A673 (cell line): ENCODE data around the gene CASQ2.

Experiments used
- CTCF ChIP-seq: fragments of 300-800, 200-600 bp; sonication (generic); conservative IDR thresholded peaks from 2 replicates; pipeline ENCODE4 v1.5.1; 2017; ENCODE audit warnings: low read depth, mild to moderate bottlenecking, antibody characterized with exemption, low read length, moderate library complexity, mixed read lengths
- EZH2 ChIP-seq: fragments of 200-600 bp; sonication (generic); IDR thresholded peaks from 2 replicates; pipeline ENCODE4 v1.6.1; 2017; ENCODE audit warnings: borderline replicate concordance, low read depth, mild to moderate bottlenecking, mixed read lengths, antibody characterized with exemption, low read length; ENCODE audit not compliant: poor library complexity, severe bottlenecking

GRCh38 chr1:115697619-115698018 lies 70.9 kb downstream of the CASQ2 start:
- TF ChIP-seq CTCF, result no peak
- no peak for TF ChIP-seq EZH2
